Measurements from ENCODE around the gene CYP39A1. TPM values are rescaled to one million over a fixed set of nuclear protein-coding genes. Genes with fewer than 3 reads are reported as not detected.

The CYP39A1 gene
- total RNA-seq, 1 experiment from 2014 or later, result 0.54 TPM

GRCh38 chr6:46677314-46677654, 24.7 kb upstream of the CYP39A1 start:
- Histone ChIP-seq H3K9me2 (ENCODE audit: insufficient read depth) (no peaks in the 10 kb centered on the region), H2AFZ (ENCODE audit: low read depth, low read length, poor library complexity, severe bottlenecking) (no peak overlapping the region), H4K20me1 (ENCODE audit: insufficient read depth) (no peaks in the 10 kb centered on the region), H3K4me2 (ENCODE audit: low read length) (no peak overlapping the region), H3K4me1 (ENCODE audit: control insufficient read depth in 1 of 2, insufficient read depth in 2 of 2, low read length in 2 of 2) (no peaks in the 10 kb centered on the region), H3K27ac (ENCODE audit: low read depth, low read length) (no peak overlapping the region), H3K27me3 (ENCODE audit: insufficient read depth, low read length) (no peaks in the 10 kb centered on the region), H3K9me3 (ENCODE audit: control insufficient read depth in 1 of 2, insufficient read depth in 1 of 2, low read depth in 1 of 2, low read length in 2 of 2) (no peaks in the 10 kb centered on the region), H3K9ac (ENCODE audit: low read length) (no peak overlapping the region), H3K4me3 (replicated peaks in 1 of 2; ENCODE audit: low read depth in 1 of 2, low read length in 2 of 2) (no peak overlapping the region), H3K79me2 (ENCODE audit: insufficient read depth, low read length) (no peaks in the 10 kb centered on the region), H3K36me3 (ENCODE audit: control insufficient read depth in 1 of 2, insufficient read depth in 2 of 2, low read length in 2 of 2) (no peaks in the 10 kb centered on the region)
- intact Hi-C loops (cut with micrococcal nuclease), result no loop called here
- ChIA-PET RAD21 (ENCODE audit: low non-redundant PET in 1 of 2, low total read pairs in 2 of 2, uncharacterized antibody in 2 of 2, unreplicated experiment in 2 of 2) (no interaction called here), CTCF (no interaction called here), POLR2A (no interaction called here)
- ATAC-seq (peak; percentile 80), DNase-seq (ENCODE audit: low read depth, low spot score) (no peak)
- no TSS peak for BruUV-seq (replicated peaks)
- TF ChIP-seq RAD21 (IDR thresholded peaks at IDR 0.05; ENCODE audit: low read depth) (peak; percentile 20; the same call in 1 of the 2 replicates), MAX (IDR thresholded peaks at IDR 0.05) (no peak), ZFX (IDR thresholded peaks at IDR 0.05) (no peak), POLR2A (IDR thresholded peaks at IDR 0.05; ENCODE audit: borderline replicate concordance, extremely low read depth, insufficient read depth, insufficient read length) (no peak), CTCF (IDR thresholded peaks at IDR 0.05 in 2 of 3, conservative IDR thresholded peaks at IDR 0.05 in 1 of 3; ENCODE audit: borderline replicate concordance in 1 of 3, insufficient read depth in 1 of 3, low read depth in 2 of 3, low read length in 2 of 3) (peak in 2 of 3 experiments; percentile 63; a peak in 4 of 6 replicates)

- H3K79me2 ChIP-seq (ENCODE audit: insufficient read depth, low read length), result no peaks in the 10 kb centered on the region
- DNase-seq (ENCODE audit: low read depth, low spot score) (no peak), ATAC-seq (no peak)
- intact Hi-C loops (cut with micrococcal nuclease), result no loop called here
- H2AFZ ChIP-seq (ENCODE audit: low read depth, low read length, poor library complexity, severe bottlenecking), result no peak overlapping the region
- H4K20me1 ChIP-seq (ENCODE audit: insufficient read depth), result no peaks in the 10 kb centered on the region
- H3K4me2 ChIP-seq (ENCODE audit: low read length), result no peak overlapping the region
- no TSS peak for BruUV-seq (replicated peaks)
- RAD21 ChIA-PET (ENCODE audit: low non-redundant PET in 1 of 2, low total read pairs in 2 of 2, uncharacterized antibody in 2 of 2, unreplicated experiment in 2 of 2), result no interaction called here
- H3K9me2 ChIP-seq (ENCODE audit: insufficient read depth), result no peaks in the 10 kb centered on the region
- H3K27me3 ChIP-seq (ENCODE audit: insufficient read depth, low read length), result no peaks in the 10 kb centered on the region
- CTCF ChIA-PET, result no interaction called here
- no peaks in the 10 kb centered on the region for H3K36me3 ChIP-seq (ENCODE audit: control insufficient read depth in 1 of 2, insufficient read depth in 2 of 2, low read length in 2 of 2)
- no peak overlapping the region for H3K9ac ChIP-seq (ENCODE audit: low read length)
- H3K9me3 ChIP-seq (ENCODE audit: control insufficient read depth in 1 of 2, insufficient read depth in 1 of 2, low read depth in 1 of 2, low read length in 2 of 2), result no peaks in the 10 kb centered on the region
- H3K27ac ChIP-seq (ENCODE audit: low read depth, low read length), result no peak overlapping the region
- H3K4me1 ChIP-seq (ENCODE audit: control insufficient read depth in 1 of 2, insufficient read depth in 2 of 2, low read length in 2 of 2), result no peaks in the 10 kb centered on the region
- POLR2A ChIA-PET, result no interaction called here
- H3K4me3 ChIP-seq (replicated peaks in 1 of 2; ENCODE audit: low read depth in 1 of 2, low read length in 2 of 2), result no peak overlapping the region
- TF ChIP-seq SRF (IDR thresholded peaks at IDR 0.05; ENCODE audit: low read depth), result no peak
- TF ChIP-seq ZBTB33 (IDR thresholded peaks at IDR 0.05; ENCODE audit: extremely low read depth, insufficient replicate concordance, low read length), result no peak
- no peak for TF ChIP-seq EZH2 (IDR thresholded peaks at IDR 0.05)
- no peak for TF ChIP-seq CTCF (IDR thresholded peaks at IDR 0.05 in 2 of 3, conservative IDR thresholded peaks at IDR 0.05 in 1 of 3; ENCODE audit: borderline replicate concordance in 1 of 3, insufficient read depth in 1 of 3, low read depth in 2 of 3, low read length in 2 of 3)
- TF ChIP-seq POLR2AphosphoS5 (IDR thresholded peaks at IDR 0.05; ENCODE audit: low read depth, low read length), result no peak
- no peak for TF ChIP-seq EGR1 (IDR thresholded peaks at IDR 0.05; ENCODE audit: low read depth)
- no peak for TF ChIP-seq RAD21 (IDR thresholded peaks at IDR 0.05; ENCODE audit: low read depth)
- TF ChIP-seq ELF1 (IDR thresholded peaks at IDR 0.05; ENCODE audit: borderline replicate concordance, low read depth), result no peak
- no peak for TF ChIP-seq EZH2phosphoT487 (IDR thresholded peaks at IDR 0.05; ENCODE audit: borderline replicate concordance)
- TF ChIP-seq FOSL1 (IDR thresholded peaks at IDR 0.05; ENCODE audit: low read depth), result no peak
Measured at GRCh38 chr6:46676604-46677313, 24.1 kb upstream of the CYP39A1 start.
